GM12878 (cell line): ENCODE data around the gene TBC1D10A. TPM values are rescaled to one million over a fixed set of nuclear protein-coding genes. Genes with fewer than 3 reads are reported as not detected.

Experiments used
- BCL11A ChIP-seq: IDR thresholded peaks from 2 replicates; pipeline ENCODE4 v1.6.1; 2011; ENCODE audit warnings: low read depth, low read length
- BRCA1 ChIP-seq: IDR thresholded peaks from 2 replicates; pipeline ENCODE4 v1.6.1; 2011; ENCODE audit warnings: low read depth, low read length, improper control_type of control experiment
- CBX3 ChIP-seq: fragments of 200-600 bp; sonication (generic); IDR thresholded peaks from 2 replicates; pipeline ENCODE4 v1.6.1; 2016; ENCODE audit warnings: low read depth, borderline replicate concordance
- CHD1 ChIP-seq: IDR thresholded peaks from 2 replicates; pipeline ENCODE4 v1.6.1; 2012; ENCODE audit warnings: low read depth, low read length, improper control_type of control experiment
- EZH2 ChIP-seq: IDR thresholded peaks from 2 replicates; pipeline ENCODE4 v1.6.1; 2012; ENCODE audit warnings: low read depth, mild to moderate bottlenecking, control low read depth, inconsistent platforms, low read length, borderline replicate concordance; ENCODE audit not compliant: control insufficient read depth
- FOS ChIP-seq: IDR thresholded peaks from 3 replicates; pipeline ENCODE4 v1.6.1; 2011; ENCODE audit warnings: borderline replicate concordance; ENCODE audit not compliant: insufficient read length; ENCODE audit errors: extremely low read depth
- HDGF ChIP-seq: fragments of 450-650 bp; IDR thresholded peaks from 2 replicates; pipeline ENCODE4 v1.6.1; 2016; ENCODE audit warnings: antibody characterized with exemption
- LARP7 ChIP-seq: fragments of 450-650 bp; IDR thresholded peaks from 2 replicates; pipeline ENCODE4 v1.6.1; 2017; ENCODE audit warnings: mild to moderate bottlenecking
- MYB ChIP-seq: fragments of 150-350 bp; IDR thresholded peaks from 2 replicates; pipeline ENCODE4 v1.6.1; 2014; ENCODE audit warnings: mild to moderate bottlenecking, low read depth, low read length, borderline replicate concordance
- NFXL1 ChIP-seq: fragments of 450-650 bp; IDR thresholded peaks from 2 replicates; pipeline ENCODE4 v1.6.1; 2017; ENCODE audit warnings: antibody characterized with exemption, mild to moderate bottlenecking, borderline replicate concordance
- NFYB ChIP-seq: IDR thresholded peaks from 2 replicates; pipeline ENCODE4 v1.6.1; 2011; ENCODE audit warnings: low read depth, mild to moderate bottlenecking, low read length, improper control_type of control experiment, moderate library complexity; ENCODE audit not compliant: insufficient read depth
- PAX8 ChIP-seq: fragments of 450-650 bp; IDR thresholded peaks from 2 replicates; pipeline ENCODE4 v1.6.1; 2017; ENCODE audit warnings: mild to moderate bottlenecking, moderate library complexity
- PML ChIP-seq: IDR thresholded peaks from 2 replicates; pipeline ENCODE4 v1.6.1; 2012; ENCODE audit warnings: low read length, inconsistent platforms
- POLR2AphosphoS2 ChIP-seq: IDR thresholded peaks from 2 replicates; pipeline ENCODE4 v1.6.1; 2011; ENCODE audit warnings: low read depth, mild to moderate bottlenecking, low read length, improper control_type of control experiment, moderate library complexity
- RCOR1 ChIP-seq: conservative IDR thresholded peaks from 2 replicates; pipeline ENCODE4 v1.6.1; 2012; ENCODE audit warnings: low read depth, low read length, improper control_type of control experiment
- RFX5 ChIP-seq: IDR thresholded peaks from 2 replicates; pipeline ENCODE4 v1.6.1; 2011; ENCODE audit warnings: low read depth, low read length, improper control_type of control experiment
- SIN3A ChIP-seq: IDR thresholded peaks from 2 replicates; pipeline ENCODE4 v1.6.1; 2012; ENCODE audit warnings: low read depth, low read length, improper control_type of control experiment
- SMARCA5 ChIP-seq: fragments of 450-650 bp; IDR thresholded peaks from 2 replicates; pipeline ENCODE4 v1.6.1; 2017; ENCODE audit warnings: mild to moderate bottlenecking
- SMC3 ChIP-seq: IDR thresholded peaks from 2 replicates; pipeline ENCODE4 v1.6.1; 2011; ENCODE audit warnings: low read length, improper control_type of control experiment, borderline replicate concordance
- YBX1 ChIP-seq: fragments of 450-650 bp; IDR thresholded peaks from 2 replicates; pipeline ENCODE4 v1.6.1; 2016; ENCODE audit warnings: antibody characterized with exemption
- ZNF622 ChIP-seq: fragments of 450-650 bp; IDR thresholded peaks from 2 replicates; pipeline ENCODE4 v1.6.1; 2017; ENCODE audit warnings: mild to moderate bottlenecking, inconsistent platforms
- polyA plus RNA-seq, 11 experiments: library from polyadenylated mRNA; depleted of rRNA in 4 of 11; unstranded in 6 of 11; stranded (reverse) in 5 of 11; fragments of >200 nt; fragmentation: Nextera tagmentation in 4 of 11; fragmentation: Illumina TruSeq in 1 of 11; extraction: Ambion mirVana in 4 of 11; extraction: Trizol in 1 of 11; gene quantifications; 1 replicate in 1 of 11; 2 replicates in 10 of 11; pipeline versions ENCODE4 v1.2.1 to v1.2.3, GENCODE V29; 2011 to 2016; ENCODE audit warnings: inconsistent platforms in 2 of 11, missing spikeins in 2 of 11, low read depth in 1 of 11
- total RNA-seq, 4 experiments: library from RNA; depleted of rRNA in 3 of 4; stranded (reverse); fragments of >200 nt in 3 of 4; fragmentation: Illumina TruSeq in 1 of 4; extraction: Trizol in 1 of 4; gene quantifications; 2 replicates each; pipeline versions ENCODE4 v1.2.1 to v1.2.3, GENCODE V29; 2013 to 2021
- TF ChIP-seq, protein P1 (sequence below): fragments of 450-650 bp; IDR thresholded peaks from 2 replicates; pipeline ENCODE4 v1.6.1; 2017; ENCODE audit warnings: borderline replicate concordance
- TF ChIP-seq, protein P2 (sequence below): IDR thresholded peaks from 2 replicates; pipeline ENCODE4 v1.6.1; 2012; ENCODE audit warnings: low read depth, low read length, improper control_type of control experiment
- TF ChIP-seq, protein P3 (sequence below), 3 experiments: IDR thresholded peaks in 2 of 3; conservative IDR thresholded peaks in 1 of 3; 2 replicates each; pipeline ENCODE4 v1.5.1; 2011; ENCODE audit warnings: low read depth in 3 of 3, low read length in 3 of 3, mild to moderate bottlenecking in 3 of 3, control low read depth in 2 of 3, moderate library complexity in 2 of 3, inconsistent platforms in 1 of 3, mixed read lengths in 1 of 3; ENCODE audit not compliant: control insufficient read depth in 2 of 3, insufficient read depth in 1 of 3; ENCODE audit errors: extremely low read depth in 1 of 3
- TF ChIP-seq, protein P4 (sequence below): IDR thresholded peaks from 2 replicates; pipeline ENCODE4 v1.6.1; 2011; ENCODE audit warnings: low read depth, mild to moderate bottlenecking, low read length, moderate library complexity, borderline replicate concordance; ENCODE audit errors: extremely low read depth
- TF ChIP-seq, protein P5 (sequence below): fragments of 450-650 bp; conservative IDR thresholded peaks from 2 replicates; pipeline ENCODE4 v1.6.1; 2017; ENCODE audit warnings: mild to moderate bottlenecking, moderate library complexity

Gene TBC1D10A
- total and polyA plus RNA-seq, 10 of the 15 experiments (the other 5 are each of a cell fraction or from before 2014, with no cell fraction given), result 0.27 to 25.7 (median 15.3) TPM

DNA sequence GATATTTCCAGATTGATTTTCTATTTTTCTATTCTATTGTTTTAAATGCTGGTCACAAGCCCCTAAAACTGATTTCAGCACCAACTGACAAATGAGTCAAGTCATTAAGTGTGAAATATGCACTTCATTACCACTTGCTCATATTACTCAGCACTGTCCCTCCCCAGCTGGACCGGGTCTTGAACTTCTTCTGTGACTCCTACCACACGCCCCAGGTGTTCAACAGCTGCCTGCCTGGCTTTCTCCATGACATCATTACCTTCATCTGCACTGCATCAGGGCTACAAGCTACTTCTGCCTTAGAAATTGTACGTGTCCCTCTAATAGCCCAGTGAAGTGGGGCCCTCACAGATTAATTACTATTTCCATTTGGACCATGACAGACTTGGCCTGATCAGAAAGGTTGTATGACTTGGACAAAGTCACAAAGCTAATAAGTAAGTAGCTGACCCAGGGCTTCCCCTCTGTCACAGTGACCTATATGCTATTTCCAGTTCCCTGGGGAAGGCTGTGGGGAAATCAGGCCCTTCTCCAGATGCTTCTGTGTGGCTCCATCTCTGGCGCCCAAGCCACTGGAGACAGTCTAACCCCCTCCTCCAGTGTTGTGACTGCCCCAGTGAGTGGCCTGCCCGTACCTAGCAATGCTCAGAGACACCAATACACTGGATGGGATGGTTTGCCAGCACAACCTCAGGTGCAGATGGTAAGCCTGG, 18.1 kb downstream of the TBC1D10A start (continued):
- TF ChIP-seq, protein P1, sequence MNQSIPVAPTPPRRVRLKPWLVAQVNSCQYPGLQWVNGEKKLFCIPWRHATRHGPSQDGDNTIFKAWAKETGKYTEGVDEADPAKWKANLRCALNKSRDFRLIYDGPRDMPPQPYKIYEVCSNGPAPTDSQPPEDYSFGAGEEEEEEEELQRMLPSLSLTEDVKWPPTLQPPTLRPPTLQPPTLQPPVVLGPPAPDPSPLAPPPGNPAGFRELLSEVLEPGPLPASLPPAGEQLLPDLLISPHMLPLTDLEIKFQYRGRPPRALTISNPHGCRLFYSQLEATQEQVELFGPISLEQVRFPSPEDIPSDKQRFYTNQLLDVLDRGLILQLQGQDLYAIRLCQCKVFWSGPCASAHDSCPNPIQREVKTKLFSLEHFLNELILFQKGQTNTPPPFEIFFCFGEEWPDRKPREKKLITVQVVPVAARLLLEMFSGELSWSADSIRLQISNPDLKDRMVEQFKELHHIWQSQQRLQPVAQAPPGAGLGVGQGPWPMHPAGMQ, result no peak
- TF ChIP-seq, protein P2, sequence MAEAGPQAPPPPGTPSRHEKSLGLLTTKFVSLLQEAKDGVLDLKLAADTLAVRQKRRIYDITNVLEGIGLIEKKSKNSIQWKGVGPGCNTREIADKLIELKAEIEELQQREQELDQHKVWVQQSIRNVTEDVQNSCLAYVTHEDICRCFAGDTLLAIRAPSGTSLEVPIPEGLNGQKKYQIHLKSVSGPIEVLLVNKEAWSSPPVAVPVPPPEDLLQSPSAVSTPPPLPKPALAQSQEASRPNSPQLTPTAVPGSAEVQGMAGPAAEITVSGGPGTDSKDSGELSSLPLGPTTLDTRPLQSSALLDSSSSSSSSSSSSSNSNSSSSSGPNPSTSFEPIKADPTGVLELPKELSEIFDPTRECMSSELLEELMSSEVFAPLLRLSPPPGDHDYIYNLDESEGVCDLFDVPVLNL, result no peak
- TF ChIP-seq CBX3 (no peak), CHD1 (no peak), BRCA1 (no peak), BCL11A (peak; percentile 84), RFX5 (no peak), RCOR1 (no peak), POLR2AphosphoS2 (no peak), PAX8 (no peak), HDGF (no peak), MYB (peak; percentile 18; the same call in 1 of the 2 replicates), YBX1 (no peak), NFXL1 (no peak), LARP7 (no peak), EZH2 (no peak), NFYB (no peak), PML (0 out of 2 replicates have a peak, but pooled peaks have one; percentile 42), FOS (no peak), SIN3A (no peak), SMC3 (no peak), ZNF622 (no peak), SMARCA5 (no peak)
- TF ChIP-seq, protein P3, sequence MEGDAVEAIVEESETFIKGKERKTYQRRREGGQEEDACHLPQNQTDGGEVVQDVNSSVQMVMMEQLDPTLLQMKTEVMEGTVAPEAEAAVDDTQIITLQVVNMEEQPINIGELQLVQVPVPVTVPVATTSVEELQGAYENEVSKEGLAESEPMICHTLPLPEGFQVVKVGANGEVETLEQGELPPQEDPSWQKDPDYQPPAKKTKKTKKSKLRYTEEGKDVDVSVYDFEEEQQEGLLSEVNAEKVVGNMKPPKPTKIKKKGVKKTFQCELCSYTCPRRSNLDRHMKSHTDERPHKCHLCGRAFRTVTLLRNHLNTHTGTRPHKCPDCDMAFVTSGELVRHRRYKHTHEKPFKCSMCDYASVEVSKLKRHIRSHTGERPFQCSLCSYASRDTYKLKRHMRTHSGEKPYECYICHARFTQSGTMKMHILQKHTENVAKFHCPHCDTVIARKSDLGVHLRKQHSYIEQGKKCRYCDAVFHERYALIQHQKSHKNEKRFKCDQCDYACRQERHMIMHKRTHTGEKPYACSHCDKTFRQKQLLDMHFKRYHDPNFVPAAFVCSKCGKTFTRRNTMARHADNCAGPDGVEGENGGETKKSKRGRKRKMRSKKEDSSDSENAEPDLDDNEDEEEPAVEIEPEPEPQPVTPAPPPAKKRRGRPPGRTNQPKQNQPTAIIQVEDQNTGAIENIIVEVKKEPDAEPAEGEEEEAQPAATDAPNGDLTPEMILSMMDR (IDR thresholded peaks at IDR 0.05 in 2 of 3, conservative IDR thresholded peaks at IDR 0.05 in 1 of 3; ENCODE audit: control insufficient read depth in 2 of 3, extremely low read depth in 1 of 3, insufficient read depth in 1 of 3, low read depth in 3 of 3, low read length in 3 of 3), result no peak
- TF ChIP-seq, protein P4, sequence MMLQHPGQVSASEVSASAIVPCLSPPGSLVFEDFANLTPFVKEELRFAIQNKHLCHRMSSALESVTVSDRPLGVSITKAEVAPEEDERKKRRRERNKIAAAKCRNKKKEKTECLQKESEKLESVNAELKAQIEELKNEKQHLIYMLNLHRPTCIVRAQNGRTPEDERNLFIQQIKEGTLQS, result no peak
- TF ChIP-seq, protein P5, sequence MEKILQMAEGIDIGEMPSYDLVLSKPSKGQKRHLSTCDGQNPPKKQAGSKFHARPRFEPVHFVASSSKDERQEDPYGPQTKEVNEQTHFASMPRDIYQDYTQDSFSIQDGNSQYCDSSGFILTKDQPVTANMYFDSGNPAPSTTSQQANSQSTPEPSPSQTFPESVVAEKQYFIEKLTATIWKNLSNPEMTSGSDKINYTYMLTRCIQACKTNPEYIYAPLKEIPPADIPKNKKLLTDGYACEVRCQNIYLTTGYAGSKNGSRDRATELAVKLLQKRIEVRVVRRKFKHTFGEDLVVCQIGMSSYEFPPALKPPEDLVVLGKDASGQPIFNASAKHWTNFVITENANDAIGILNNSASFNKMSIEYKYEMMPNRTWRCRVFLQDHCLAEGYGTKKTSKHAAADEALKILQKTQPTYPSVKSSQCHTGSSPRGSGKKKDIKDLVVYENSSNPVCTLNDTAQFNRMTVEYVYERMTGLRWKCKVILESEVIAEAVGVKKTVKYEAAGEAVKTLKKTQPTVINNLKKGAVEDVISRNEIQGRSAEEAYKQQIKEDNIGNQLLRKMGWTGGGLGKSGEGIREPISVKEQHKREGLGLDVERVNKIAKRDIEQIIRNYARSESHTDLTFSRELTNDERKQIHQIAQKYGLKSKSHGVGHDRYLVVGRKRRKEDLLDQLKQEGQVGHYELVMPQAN, result no peak; the same call in 1 of the 2 replicates
